ENCODE data around the gene BAHCC1.

BAHCC1 gene

GRCh38 chr17:81428948-81429774 is 33.9 kb downstream of the BAHCC1 start:
- Histone ChIP-seq H3K4me3 (IDR thresholded peaks at IDR 0.05; ENCODE audit: insufficient read depth, low read depth, low read length) (no peak overlapping the region), H3K36me3 (ENCODE audit: insufficient read depth) (no peaks in the 10 kb centered on the region), H3K27me3 (ENCODE audit: insufficient read depth, low read depth) (peaks cover 72% of the 10 kb centered on the region), H4K20me1 (ENCODE audit: insufficient read depth) (no peaks in the 10 kb centered on the region), H2AFZ (ENCODE audit: low read depth) (no peak overlapping the region), H3K4me1 (ENCODE audit: low read depth, poor library complexity, severe bottlenecking) (peaks cover 9% of the 10 kb centered on the region), H3K4me2 (no peak overlapping the region), H3K27ac (no peak overlapping the region), H3K79me2 (ENCODE audit: insufficient read depth, low read depth) (no peaks in the 10 kb centered on the region), H3K9ac (no peak overlapping the region)
- TF ChIP-seq CTCF (conservative IDR thresholded peaks at IDR 0.05; ENCODE audit: low read depth, low read length): no peak

GRCh38 chr17:81429821-81430551 is 34.7 kb downstream of the BAHCC1 start:
- peaks cover 77% of the 10 kb centered on the region for H3K27me3 ChIP-seq (ENCODE audit: insufficient read depth, low read depth)
- H3K4me1 ChIP-seq (ENCODE audit: low read depth, poor library complexity, severe bottlenecking): peaks cover 9% of the 10 kb centered on the region
- H3K36me3 ChIP-seq (ENCODE audit: insufficient read depth): no peaks in the 10 kb centered on the region
- no peak overlapping the region for H3K27ac ChIP-seq
- H3K79me2 ChIP-seq (ENCODE audit: insufficient read depth, low read depth): no peaks in the 10 kb centered on the region
- TF ChIP-seq CTCF (conservative IDR thresholded peaks at IDR 0.05; ENCODE audit: low read depth, low read length): no peak
- no peak overlapping the region for H2AFZ ChIP-seq (ENCODE audit: low read depth)
- no peak overlapping the region for H3K4me3 ChIP-seq (IDR thresholded peaks at IDR 0.05; ENCODE audit: insufficient read depth, low read depth, low read length)
- no peaks in the 10 kb centered on the region for H4K20me1 ChIP-seq (ENCODE audit: insufficient read depth)
- no peak overlapping the region for H3K4me2 ChIP-seq
- H3K9ac ChIP-seq: no peak overlapping the region

GRCh38 chr17:81431545-81432482 is 36.6 kb downstream of the BAHCC1 start:
- no peaks in the 10 kb centered on the region for H3K36me3 ChIP-seq (ENCODE audit: insufficient read depth)
- H3K4me2 ChIP-seq: no peak overlapping the region
- no peak overlapping the region for H2AFZ ChIP-seq (ENCODE audit: low read depth)
- no peak overlapping the region for H3K4me3 ChIP-seq (IDR thresholded peaks at IDR 0.05; ENCODE audit: insufficient read depth, low read depth, low read length)
- no peak overlapping the region for H3K27ac ChIP-seq
- peaks cover 9% of the 10 kb centered on the region for H3K4me1 ChIP-seq (ENCODE audit: low read depth, poor library complexity, severe bottlenecking)
- H3K9ac ChIP-seq: no peak overlapping the region
- TF ChIP-seq CTCF (conservative IDR thresholded peaks at IDR 0.05; ENCODE audit: low read depth, low read length): no peak
- no peaks in the 10 kb centered on the region for H4K20me1 ChIP-seq (ENCODE audit: insufficient read depth)
- H3K79me2 ChIP-seq (ENCODE audit: insufficient read depth, low read depth): no peaks in the 10 kb centered on the region
- peaks cover 92% of the 10 kb centered on the region for H3K27me3 ChIP-seq (ENCODE audit: insufficient read depth, low read depth)

GRCh38 chr17:81432941-81433340 is 37.7 kb downstream of the BAHCC1 start:
- Histone ChIP-seq H3K79me2 (ENCODE audit: insufficient read depth, low read depth) (no peaks in the 10 kb centered on the region), H3K4me1 (ENCODE audit: low read depth, poor library complexity, severe bottlenecking) (peaks cover 9% of the 10 kb centered on the region), H3K9ac (no peak overlapping the region), H4K20me1 (ENCODE audit: insufficient read depth) (no peaks in the 10 kb centered on the region), H3K27me3 (ENCODE audit: insufficient read depth, low read depth) (peaks cover 92% of the 10 kb centered on the region), H3K4me3 (IDR thresholded peaks at IDR 0.05; ENCODE audit: insufficient read depth, low read depth, low read length) (no peak overlapping the region), H3K4me2 (no peak overlapping the region), H3K27ac (no peak overlapping the region), H2AFZ (ENCODE audit: low read depth) (no peak overlapping the region), H3K36me3 (ENCODE audit: insufficient read depth) (no peaks in the 10 kb centered on the region)
- no peak for TF ChIP-seq CTCF (conservative IDR thresholded peaks at IDR 0.05; ENCODE audit: low read depth, low read length)
